ENCODE data around the gene FANCB. TPM values are rescaled to one million over a fixed set of nuclear protein-coding genes. Genes with fewer than 3 reads are reported as not detected.

FANCB gene
- total RNA-seq, 4 donors from 2014 or later: 2.5 to 4.8 (median 3.2) TPM

- H3K36me3 ChIP-seq: no peaks in the 10 kb centered on the region
- no peak for DNase-seq (ENCODE audit: low spot score in 2 of 2)
- no peaks in the 10 kb centered on the region for H3K4me1 ChIP-seq
- H3K27ac ChIP-seq: no peak overlapping the region
- WGBS, 2 donors: 67 to 71% methylated on average over 1 of the region's 1 CpG
- H3K9me3 ChIP-seq: no peaks in the 10 kb centered on the region
- no peak for TF ChIP-seq EP300 (IDR thresholded peaks at IDR 0.05)
- TF ChIP-seq, protein P1, sequence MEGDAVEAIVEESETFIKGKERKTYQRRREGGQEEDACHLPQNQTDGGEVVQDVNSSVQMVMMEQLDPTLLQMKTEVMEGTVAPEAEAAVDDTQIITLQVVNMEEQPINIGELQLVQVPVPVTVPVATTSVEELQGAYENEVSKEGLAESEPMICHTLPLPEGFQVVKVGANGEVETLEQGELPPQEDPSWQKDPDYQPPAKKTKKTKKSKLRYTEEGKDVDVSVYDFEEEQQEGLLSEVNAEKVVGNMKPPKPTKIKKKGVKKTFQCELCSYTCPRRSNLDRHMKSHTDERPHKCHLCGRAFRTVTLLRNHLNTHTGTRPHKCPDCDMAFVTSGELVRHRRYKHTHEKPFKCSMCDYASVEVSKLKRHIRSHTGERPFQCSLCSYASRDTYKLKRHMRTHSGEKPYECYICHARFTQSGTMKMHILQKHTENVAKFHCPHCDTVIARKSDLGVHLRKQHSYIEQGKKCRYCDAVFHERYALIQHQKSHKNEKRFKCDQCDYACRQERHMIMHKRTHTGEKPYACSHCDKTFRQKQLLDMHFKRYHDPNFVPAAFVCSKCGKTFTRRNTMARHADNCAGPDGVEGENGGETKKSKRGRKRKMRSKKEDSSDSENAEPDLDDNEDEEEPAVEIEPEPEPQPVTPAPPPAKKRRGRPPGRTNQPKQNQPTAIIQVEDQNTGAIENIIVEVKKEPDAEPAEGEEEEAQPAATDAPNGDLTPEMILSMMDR (IDR thresholded peaks at IDR 0.05): no peak
- no peak overlapping the region for H3K4me3 ChIP-seq
- H3K27me3 ChIP-seq: no peaks in the 10 kb centered on the region
Observed at GRCh38 chrX:14802943-14803710, 69.7 kb downstream of the FANCB start.

GRCh38 chrX:14801136-14801535 is 71.7 kb downstream of the FANCB start:
- H3K4me1 ChIP-seq: no peaks in the 10 kb centered on the region
- no peak overlapping the region for H3K4me3 ChIP-seq
- TF ChIP-seq POLR2A (IDR thresholded peaks at IDR 0.05) (no peak), EP300 (IDR thresholded peaks at IDR 0.05) (no peak)
- TF ChIP-seq, protein P1 (IDR thresholded peaks at IDR 0.05): no peak
- H3K27me3 ChIP-seq: no peaks in the 10 kb centered on the region
- DNase-seq (ENCODE audit: low spot score in 2 of 2): no peak
- H3K36me3 ChIP-seq: no peaks in the 10 kb centered on the region
- no peak overlapping the region for H3K27ac ChIP-seq
- WGBS, 2 donors: 52 to 75% methylated on average over 2 of the region's 2 CpGs
- no peaks in the 10 kb centered on the region for H3K9me3 ChIP-seq

DNA sequence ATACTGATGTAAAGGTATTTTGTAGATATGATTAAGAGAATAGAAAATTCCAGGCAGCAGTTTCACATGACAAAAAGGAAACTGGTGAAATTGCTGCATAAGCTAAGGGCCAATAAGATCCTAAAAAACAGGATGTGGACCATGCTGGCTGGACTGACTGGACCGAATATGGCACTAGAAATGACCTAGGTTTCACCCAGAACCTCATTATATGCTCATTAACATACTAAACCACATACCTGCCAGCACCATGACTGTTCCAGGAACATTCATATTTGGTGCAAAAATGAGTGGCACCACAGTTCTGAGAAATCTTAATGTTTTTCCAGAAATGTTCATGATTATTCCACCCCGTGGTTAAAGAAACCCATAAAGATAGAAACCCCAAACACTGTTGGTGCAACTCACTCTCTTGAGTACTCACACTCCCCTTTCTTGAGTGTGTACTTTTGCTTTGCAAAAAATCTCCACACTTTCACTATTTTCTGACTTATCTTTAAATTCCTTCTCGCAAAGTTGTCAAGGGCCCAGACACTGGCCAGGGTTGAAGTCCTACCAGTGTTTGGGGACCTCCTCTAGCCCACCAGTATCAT is 74.0 kb downstream of the FANCB start:
- WGBS, 2 donors: 83 to 92% methylated on average over 3 of the region's 3 CpGs
- no peak overlapping the region for H3K4me3 ChIP-seq
- DNase-seq (ENCODE audit: low spot score in 2 of 2): no peak
- no peaks in the 10 kb centered on the region for H3K9me3 ChIP-seq
- no peaks in the 10 kb centered on the region for H3K4me1 ChIP-seq
- H3K27ac ChIP-seq: no peak overlapping the region
- TF ChIP-seq EP300 (IDR thresholded peaks at IDR 0.05): no peak
- TF ChIP-seq, protein P1 (IDR thresholded peaks at IDR 0.05): no peak
- TF ChIP-seq POLR2A (IDR thresholded peaks at IDR 0.05): no peak
- no peaks in the 10 kb centered on the region for H3K27me3 ChIP-seq
- no peaks in the 10 kb centered on the region for H3K36me3 ChIP-seq

Other genes starting within 250 kb of the FANCB start
- 10 to 100 TPM; 20.2 to 33.4 (median 31.6) TPM for gene MOSPD2, start 352 bp upstream of the FANCB start, total RNA-seq

All from tibial nerve (tissue), 4 donors.